Smooth muscle cell (in vitro differentiated cells): ENCODE data around the gene DRAM1. TPM values are rescaled to one million over a fixed set of nuclear protein-coding genes. Genes with fewer than 3 reads are reported as not detected.

Source experiments
- DNase-seq: peaks from one replicate; lab custom pipeline; 2025; ENCODE audit not compliant: unreplicated experiment; lab: John Stamatoyannopoulos, UW
- H2AFZ ChIP-seq: fragments of 200-600 bp; sonication (generic); 2 replicates; pipeline ENCODE4 v1.6.0; 2016; ENCODE audit warnings: antibody characterized with exemption, low read depth, mild to moderate bottlenecking
- H3F3A ChIP-seq: fragments of 200-600 bp; sonication (generic); 2 replicates; pipeline ENCODE4 v1.6.0; 2017; ENCODE audit warnings: antibody characterized with exemption, low read depth
- H3K27ac ChIP-seq: fragments of 200-600 bp; sonication (generic); 2 replicates; pipeline ENCODE4 v1.5.1; 2016; ENCODE audit warnings: low read depth, mild to moderate bottlenecking
- H3K27me3 ChIP-seq: fragments of 200-600 bp; sonication (generic); 2 replicates; pipeline ENCODE4 v1.6.1; 2016; ENCODE audit warnings: low read depth, mild to moderate bottlenecking
- H3K36me3 ChIP-seq: fragments of 200-600 bp; sonication (generic); 2 replicates; pipeline ENCODE4 v1.5.1; 2016; ENCODE audit warnings: low read depth
- H3K4me1 ChIP-seq: fragments of 200-600 bp; sonication (generic); 2 replicates; pipeline ENCODE4 v1.5.1; 2016; ENCODE audit warnings: low read depth
- H3K4me2 ChIP-seq: fragments of 200-600 bp; sonication (generic); 2 replicates; pipeline ENCODE4 v1.6.0; 2016; ENCODE audit warnings: mild to moderate bottlenecking
- H3K4me3 ChIP-seq: fragments of 200-600 bp; sonication (generic); 2 replicates; pipeline ENCODE4 v1.5.1; 2016; ENCODE audit warnings: mild to moderate bottlenecking
- H3K79me2 ChIP-seq: fragments of 200-600 bp; sonication (generic); 2 replicates; pipeline ENCODE4 v1.6.0; 2016; ENCODE audit warnings: low read depth, mild to moderate bottlenecking
- H3K9ac ChIP-seq: fragments of 200-600 bp; sonication (generic); 2 replicates; pipeline ENCODE4 v1.6.0; 2016; ENCODE audit warnings: low read depth
- H3K9me3 ChIP-seq: fragments of 200-600 bp; sonication (generic); replicated peaks from 2 replicates; pipeline ENCODE4 v1.5.1; 2016; ENCODE audit warnings: low read depth
- H4K20me1 ChIP-seq: fragments of 200-600 bp; sonication (generic); 2 replicates; pipeline ENCODE4 v1.6.0; 2016; ENCODE audit warnings: low read depth
- CTCF ChIP-seq: fragments of 200-600 bp; sonication (generic); IDR thresholded peaks from 2 replicates; pipeline ENCODE4 v1.5.1; 2017; ENCODE audit warnings: borderline replicate concordance, mild to moderate bottlenecking, antibody characterized with exemption; ENCODE audit not compliant: insufficient read depth, poor library complexity, severe bottlenecking
- WGBS: methylation state at CpG from one replicate; pipeline ENCODE4 v1.1.7; 2016; ENCODE audit warnings: low lambda C conversion rate; 5-methylcytosine and 5-hydroxymethylcytosine counted together
- polyA plus RNA-seq: library from polyadenylated mRNA; unstranded; fragments of >200 nt; fragmentation: Nextera tagmentation; extraction: Ambion mirVana; gene quantifications from 2 replicates; pipeline ENCODE4 v1.2.1, GENCODE V29; 2016
- total RNA-seq: library from RNA; depleted of rRNA; stranded (reverse); fragments of >200 nt; gene quantifications from 2 replicates; pipeline ENCODE4 v1.2.3, GENCODE V29; 2014

The DRAM1 gene
- 22.7 and 29.3 TPM in 2 replicates for total RNA-seq
- polyA plus RNA-seq, result 29.5 and 31.2 TPM in 2 replicates

DNA sequence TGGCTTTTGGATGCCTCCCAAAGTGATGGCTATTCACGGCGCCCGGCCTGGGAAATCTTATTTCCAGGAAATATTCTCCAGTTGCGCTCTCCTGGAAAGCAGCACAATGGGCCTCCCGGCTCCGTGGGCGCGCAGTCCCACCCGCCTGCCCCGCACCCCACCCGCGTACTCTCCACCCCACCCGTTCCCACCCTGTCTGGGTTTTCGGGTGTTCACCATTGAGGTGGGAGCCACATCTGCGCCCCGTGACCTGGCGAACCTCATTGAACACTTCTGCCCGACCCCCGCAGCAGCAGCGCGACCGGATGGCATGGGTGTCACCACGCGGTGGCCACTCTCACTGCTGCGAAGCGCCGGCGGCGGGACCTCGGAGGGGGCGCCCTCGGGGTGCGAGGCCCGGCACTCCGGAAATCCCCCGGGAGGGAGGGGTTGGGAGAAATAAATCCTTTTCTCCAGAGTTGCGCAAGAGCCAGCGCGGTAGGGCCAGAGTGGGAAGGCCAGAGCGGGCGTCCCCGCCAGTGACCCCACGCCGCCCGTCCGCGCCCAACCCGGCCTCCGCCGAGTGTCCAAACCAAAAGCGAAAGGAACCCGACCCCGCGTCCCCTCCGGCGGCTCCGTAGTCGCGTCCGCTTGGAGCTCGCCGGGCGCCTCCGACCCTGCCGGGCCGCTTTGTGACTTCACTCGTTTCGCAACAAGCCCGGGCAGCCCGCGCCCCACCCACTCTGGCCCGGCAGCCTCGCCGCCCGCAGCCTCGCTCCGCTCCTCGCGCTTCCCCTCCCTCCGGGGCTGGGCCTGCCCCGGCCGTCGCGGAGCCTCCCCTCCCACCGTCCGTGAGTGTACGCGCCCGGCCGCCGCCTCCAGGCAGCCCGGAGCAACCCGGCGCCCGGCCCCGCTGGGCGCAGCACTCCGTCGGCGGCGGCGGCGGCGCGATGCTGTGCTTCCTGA lies at the start of gene DRAM1:
DRAM1 (plus strand) TSS at position 720 of the 945 bp plus-strand sequence; CDS start at position 930, 210 bp downstream.
- WGBS, result 4% methylated on average over 88 of the region's 105 CpGs
- peaks cover 32% of the 10 kb centered on the region for H3K79me2 ChIP-seq
- H3K4me3 ChIP-seq, result peak within 1 kb of the TSS; percentile 98
- peak; percentile 9 for TF ChIP-seq CTCF
- peak within 1 kb of the TSS; percentile 97 for H3K27ac ChIP-seq
- H3K9ac ChIP-seq, result peak within 1 kb of the TSS; percentile 99
- no peaks in the 10 kb centered on the region for H3K4me1 ChIP-seq
- peaks cover 17% of the 10 kb centered on the region for H4K20me1 ChIP-seq
- H3K9me3 ChIP-seq, result no peaks in the 10 kb centered on the region
- no peaks in the 10 kb centered on the region for H3K27me3 ChIP-seq
- H3K36me3 ChIP-seq, result no peaks in the 10 kb centered on the region
- peak within 1 kb of the TSS; percentile 93 for H2AFZ ChIP-seq
- H3K4me2 ChIP-seq, result peak within 1 kb of the TSS; percentile 93
- no peaks in the 10 kb centered on the region for H3F3A ChIP-seq
- DNase-seq, result peak; percentile 74

- H3K79me2 ChIP-seq, result peaks cover 5% of the 10 kb centered on the region
- DNase-seq, result no peak
- H3K27ac ChIP-seq, result no peak overlapping the region
- H3F3A ChIP-seq, result no peaks in the 10 kb centered on the region
- no peaks in the 10 kb centered on the region for H3K27me3 ChIP-seq
- H3K4me3 ChIP-seq, result no peak overlapping the region
- H3K4me1 ChIP-seq, result peaks cover 5% of the 10 kb centered on the region
- TF ChIP-seq CTCF, result no peak
- no peaks in the 10 kb centered on the region for H3K9me3 ChIP-seq
- H3K9ac ChIP-seq, result no peak overlapping the region
- no peak overlapping the region for H3K4me2 ChIP-seq
- peaks cover 15% of the 10 kb centered on the region for H4K20me1 ChIP-seq
- H3K36me3 ChIP-seq, result no peaks in the 10 kb centered on the region
- H2AFZ ChIP-seq, result no peak overlapping the region
- WGBS, result 95% methylated on average over 6 of the region's 6 CpGs
These were observed 48.8 kb upstream of the DRAM1 start for GRCh38 chr12:101828463-101829196.

- DNase-seq, result no peak
These were observed 47.6 kb upstream of the DRAM1 start for GRCh38 chr12:101829639-101830366.

More at GRCh38 chr12:101829639-101830366, 47.6 kb upstream of the DRAM1 start:
- H3K4me2 ChIP-seq, result peak overlapping the region; percentile 95
- H3K36me3 ChIP-seq, result no peaks in the 10 kb centered on the region
- H4K20me1 ChIP-seq, result peaks cover 15% of the 10 kb centered on the region
- peaks cover 5% of the 10 kb centered on the region for H3K79me2 ChIP-seq
- peak overlapping the region; percentile 8 for H3K27ac ChIP-seq
- TF ChIP-seq CTCF, result no peak
- H3K4me1 ChIP-seq, result peaks cover 5% of the 10 kb centered on the region
- peak overlapping the region; percentile 99 for H2AFZ ChIP-seq
- no peaks in the 10 kb centered on the region for H3F3A ChIP-seq
- no peaks in the 10 kb centered on the region for H3K27me3 ChIP-seq
- 17% methylated on average over 11 of the region's 11 CpGs for WGBS
- peak overlapping the region; percentile 73 for H3K9ac ChIP-seq
- H3K4me3 ChIP-seq, result peak overlapping the region; percentile 92
- H3K9me3 ChIP-seq, result no peaks in the 10 kb centered on the region
